NCI-H1436 treated with DMSO at 0.1 percent for 48 hours (cell line): ENCODE measurements around the gene IQCH.

Experiments
- DNase-seq: peaks from one replicate; lab custom pipeline; 2025; lab: John Stamatoyannopoulos, UW

The IQCH gene

GRCh38 chr15:67300266-67301025, 45.9 kb downstream of the IQCH start:
- no peak for DNase-seq

- DNase-seq = no peak
Measured at GRCh38 chr15:67303490-67304363, 49.1 kb downstream of the IQCH start.

- DNase-seq = no peak
Measured at GRCh38 chr15:67304778-67305177, 50.2 kb downstream of the IQCH start.

- no peak for DNase-seq
Measured at GRCh38 chr15:67305506-67305905, 50.9 kb downstream of the IQCH start.

GRCh38 chr15:67307156-67307555, 52.6 kb downstream of the IQCH start:
- no peak for DNase-seq

GRCh38 chr15:67307889-67308597, 53.5 kb downstream of the IQCH start:
- DNase-seq = no peak

GRCh38 chr15:67311731-67312130, 57.1 kb downstream of the IQCH start:
- DNase-seq = no peak

GRCh38 chr15:67319961-67320360, 65.4 kb downstream of the IQCH start:
- no peak for DNase-seq

GRCh38 chr15:67321352-67321751, 66.8 kb downstream of the IQCH start:
- no peak for DNase-seq

GRCh38 chr15:67322481-67322880, 67.9 kb downstream of the IQCH start:
- no peak for DNase-seq

GRCh38 chr15:67327312-67327711, 72.7 kb downstream of the IQCH start:
- DNase-seq = no peak

GRCh38 chr15:67327737-67328136, 73.2 kb downstream of the IQCH start:
- DNase-seq = no peak

GRCh38 chr15:67329984-67330733, 75.6 kb downstream of the IQCH start:
- no peak for DNase-seq

- DNase-seq = no peak
Measured at GRCh38 chr15:67331676-67332075, 77.1 kb downstream of the IQCH start.

GRCh38 chr15:67335026-67335425, 80.4 kb downstream of the IQCH start:
- no peak for DNase-seq

GRCh38 chr15:67335534-67336222, 81.1 kb downstream of the IQCH start:
- DNase-seq = no peak

GRCh38 chr15:67340630-67341029, 86.0 kb downstream of the IQCH start:
- DNase-seq = no peak

- no peak for DNase-seq
Measured at GRCh38 chr15:67341539-67341938, 87.0 kb downstream of the IQCH start.

GRCh38 chr15:67343206-67343605, 88.6 kb downstream of the IQCH start:
- DNase-seq = no peak

GRCh38 chr15:67349634-67350033, 95.0 kb downstream of the IQCH start:
- no peak for DNase-seq

- no peak for DNase-seq
Measured at GRCh38 chr15:67350042-67350441, 95.5 kb downstream of the IQCH start.
